SK-N-SH treated with all-trans-retinoic acid at 6 μM for 48 hours (cell line): Measurements from ENCODE around the gene INIP.

Experiments used
- ATAC-seq: fragments of 200-7000 bp; cut with Tn5 transposase; 3 replicates; pipeline ENCODE4 v1.9.1; 2020; ENCODE audit warnings: mild to moderate bottlenecking, moderate library complexity
- ARNTL ChIP-seq: fragments of 450-650 bp; formaldehyde crosslinking; IDR thresholded peaks from 2 replicates; pipeline ENCODE4 v1.5.0; 2020; ENCODE audit warnings: low read depth, mild to moderate bottlenecking, moderate library complexity, borderline replicate concordance
- BACH2 ChIP-seq: fragments of 250-450 bp; sonication (Bioruptor Pico); IDR thresholded peaks from 2 replicates; pipeline ENCODE4 v1.9.0; 2021; ENCODE audit warnings: mild to moderate bottlenecking, borderline replicate concordance
- CSDC2 ChIP-seq: fragments of 250-450 bp; sonication (Bioruptor Pico); IDR thresholded peaks from 2 replicates; pipeline ENCODE4 v1.5.0; 2020; ENCODE audit warnings: mild to moderate bottlenecking, moderate library complexity
- ESRRG ChIP-seq: fragments of 250-450 bp; sonication (Bioruptor Pico); IDR thresholded peaks from 2 replicates; pipeline ENCODE4 v1.6.1; 2021; ENCODE audit warnings: mild to moderate bottlenecking
- GLIS3 ChIP-seq: fragments of 250-450 bp; sonication (Bioruptor Pico); IDR thresholded peaks from 2 replicates; pipeline ENCODE4 v1.5.0; 2020; ENCODE audit warnings: mild to moderate bottlenecking, moderate library complexity
- OSR1 ChIP-seq: fragments of 250-450 bp; sonication (Bioruptor Pico); IDR thresholded peaks from 2 replicates; pipeline ENCODE4 v1.8.0; 2022; ENCODE audit warnings: moderate library complexity, mild to moderate bottlenecking, inconsistent platforms
- RARB ChIP-seq: fragments of 250-450 bp; sonication (Bioruptor Pico); IDR thresholded peaks from 2 replicates; pipeline ENCODE4 v1.8.0; 2021; ENCODE audit warnings: mild to moderate bottlenecking, moderate library complexity
- SNAI2 ChIP-seq: fragments of 250-450 bp; sonication (Bioruptor Pico); IDR thresholded peaks from 2 replicates; pipeline ENCODE4 v1.5.0; 2020; ENCODE audit warnings: mild to moderate bottlenecking, moderate library complexity
- TCF4 ChIP-seq: fragments of 250-450 bp; sonication (Bioruptor Pico); IDR thresholded peaks from 2 replicates; pipeline ENCODE4 v1.8.0; 2021; ENCODE audit warnings: mild to moderate bottlenecking, moderate library complexity, borderline replicate concordance
- ZC3H10 ChIP-seq: fragments of 250-450 bp; sonication (Bioruptor Pico); IDR thresholded peaks from 2 replicates; pipeline ENCODE4 v1.5.1; 2021; ENCODE audit warnings: mild to moderate bottlenecking, moderate library complexity
- ZFP3 ChIP-seq: fragments of 250-450 bp; sonication (Bioruptor Pico); IDR thresholded peaks from 2 replicates; pipeline ENCODE4 v1.5.0; 2020; ENCODE audit warnings: mild to moderate bottlenecking, moderate library complexity
- ZFP30 ChIP-seq: fragments of 450-650 bp; formaldehyde crosslinking; IDR thresholded peaks from 2 replicates; pipeline ENCODE4 v1.5.0; 2022; ENCODE audit warnings: mild to moderate bottlenecking, moderate library complexity
- ZNF565 ChIP-seq: fragments of 450-650 bp; formaldehyde crosslinking; conservative IDR thresholded peaks from 2 replicates; pipeline ENCODE4 v1.5.0; 2020; ENCODE audit warnings: low read depth, mild to moderate bottlenecking, moderate library complexity
- ZNF8 ChIP-seq: fragments of 450-650 bp; formaldehyde crosslinking; IDR thresholded peaks from 2 replicates; pipeline ENCODE4 v1.5.0; 2020; ENCODE audit warnings: mild to moderate bottlenecking, moderate library complexity
- TF ChIP-seq, protein P1 (sequence below): fragments of 250-450 bp; sonication (Bioruptor Pico); IDR thresholded peaks from 2 replicates; pipeline ENCODE4 v1.8.0; 2021; ENCODE audit warnings: low read depth, mild to moderate bottlenecking, moderate library complexity, borderline replicate concordance
- TF ChIP-seq, protein P2 (sequence below): fragments of 250-450 bp; sonication (Bioruptor Pico); IDR thresholded peaks from 2 replicates; pipeline ENCODE4 v1.8.0; 2020; ENCODE audit warnings: mild to moderate bottlenecking, moderate library complexity, borderline replicate concordance
- TF ChIP-seq, protein P3 (sequence below): fragments of 250-450 bp; sonication (Bioruptor Pico); IDR thresholded peaks from 2 replicates; pipeline ENCODE4 v1.5.0; 2020; ENCODE audit warnings: mild to moderate bottlenecking, moderate library complexity
- TF ChIP-seq, protein P4 (sequence below): fragments of 250-450 bp; sonication (Bioruptor Pico); IDR thresholded peaks from 2 replicates; pipeline ENCODE4 v1.5.1; 2021; ENCODE audit warnings: mild to moderate bottlenecking, moderate library complexity

Gene INIP

DNA sequence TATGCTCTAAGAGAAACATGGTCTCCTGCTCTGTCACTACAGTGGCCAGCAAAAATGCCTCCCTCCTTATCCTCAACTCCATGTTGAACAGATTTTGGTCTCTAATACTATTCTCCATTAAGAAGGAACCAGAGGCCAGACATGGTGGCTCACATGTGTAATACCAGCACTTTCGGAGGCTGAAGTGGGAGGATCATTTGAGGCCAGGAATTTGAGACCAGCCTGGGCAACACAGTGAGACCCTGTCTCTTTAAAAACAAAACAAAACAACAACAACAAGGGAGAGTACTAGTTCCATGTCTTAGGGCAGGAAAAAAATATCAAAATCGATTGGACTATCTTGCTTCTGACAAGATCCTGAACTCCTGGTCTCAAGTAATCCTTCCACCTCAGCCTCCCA lies 14.6 kb downstream of the INIP start (continued):
- TF ChIP-seq, protein P1, sequence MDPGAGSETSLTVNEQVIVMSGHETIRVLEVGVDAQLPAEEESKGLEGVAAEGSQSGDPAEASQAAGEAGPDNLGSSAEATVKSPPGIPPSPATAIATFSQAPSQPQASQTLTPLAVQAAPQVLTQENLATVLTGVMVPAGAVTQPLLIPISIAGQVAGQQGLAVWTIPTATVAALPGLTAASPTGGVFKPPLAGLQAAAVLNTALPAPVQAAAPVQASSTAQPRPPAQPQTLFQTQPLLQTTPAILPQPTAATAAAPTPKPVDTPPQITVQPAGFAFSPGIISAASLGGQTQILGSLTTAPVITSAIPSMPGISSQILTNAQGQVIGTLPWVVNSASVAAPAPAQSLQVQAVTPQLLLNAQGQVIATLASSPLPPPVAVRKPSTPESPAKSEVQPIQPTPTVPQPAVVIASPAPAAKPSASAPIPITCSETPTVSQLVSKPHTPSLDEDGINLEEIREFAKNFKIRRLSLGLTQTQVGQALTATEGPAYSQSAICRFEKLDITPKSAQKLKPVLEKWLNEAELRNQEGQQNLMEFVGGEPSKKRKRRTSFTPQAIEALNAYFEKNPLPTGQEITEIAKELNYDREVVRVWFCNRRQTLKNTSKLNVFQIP (CRISPR knock-in tag): no peak

DNA sequence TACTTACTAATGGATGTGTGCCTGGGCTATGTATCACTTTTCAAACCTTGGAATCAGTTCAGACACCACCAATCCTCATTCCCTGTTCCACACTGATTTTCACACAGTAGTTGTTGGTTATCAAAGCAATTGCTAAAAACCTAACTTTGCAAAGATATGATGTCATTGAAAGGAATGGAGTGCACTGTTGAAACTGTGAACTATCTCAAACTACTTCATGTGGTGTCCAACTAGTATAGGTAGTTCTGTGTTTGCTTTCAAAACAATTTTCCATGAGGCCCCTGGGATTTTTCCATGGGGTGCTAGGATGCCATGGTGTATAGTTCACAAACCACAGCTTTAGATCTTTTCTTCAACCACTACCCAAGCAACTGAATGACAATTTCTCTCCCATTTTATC lies 17.8 kb downstream of the INIP start:
- no peak for TF ChIP-seq OSR1
- no peak for TF ChIP-seq SNAI2 (CRISPR knock-in tag)
- TF ChIP-seq, protein P2, sequence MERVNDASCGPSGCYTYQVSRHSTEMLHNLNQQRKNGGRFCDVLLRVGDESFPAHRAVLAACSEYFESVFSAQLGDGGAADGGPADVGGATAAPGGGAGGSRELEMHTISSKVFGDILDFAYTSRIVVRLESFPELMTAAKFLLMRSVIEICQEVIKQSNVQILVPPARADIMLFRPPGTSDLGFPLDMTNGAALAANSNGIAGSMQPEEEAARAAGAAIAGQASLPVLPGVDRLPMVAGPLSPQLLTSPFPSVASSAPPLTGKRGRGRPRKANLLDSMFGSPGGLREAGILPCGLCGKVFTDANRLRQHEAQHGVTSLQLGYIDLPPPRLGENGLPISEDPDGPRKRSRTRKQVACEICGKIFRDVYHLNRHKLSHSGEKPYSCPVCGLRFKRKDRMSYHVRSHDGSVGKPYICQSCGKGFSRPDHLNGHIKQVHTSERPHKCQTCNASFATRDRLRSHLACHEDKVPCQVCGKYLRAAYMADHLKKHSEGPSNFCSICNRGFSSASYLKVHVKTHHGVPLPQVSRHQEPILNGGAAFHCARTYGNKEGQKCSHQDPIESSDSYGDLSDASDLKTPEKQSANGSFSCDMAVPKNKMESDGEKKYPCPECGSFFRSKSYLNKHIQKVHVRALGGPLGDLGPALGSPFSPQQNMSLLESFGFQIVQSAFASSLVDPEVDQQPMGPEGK (CRISPR knock-in tag): no peak
- TF ChIP-seq, protein P1 (CRISPR knock-in tag): no peak
- TF ChIP-seq ZNF565 (CRISPR knock-in tag): no peak
- no peak for TF ChIP-seq TCF4 (CRISPR knock-in tag)
- TF ChIP-seq, protein P3, sequence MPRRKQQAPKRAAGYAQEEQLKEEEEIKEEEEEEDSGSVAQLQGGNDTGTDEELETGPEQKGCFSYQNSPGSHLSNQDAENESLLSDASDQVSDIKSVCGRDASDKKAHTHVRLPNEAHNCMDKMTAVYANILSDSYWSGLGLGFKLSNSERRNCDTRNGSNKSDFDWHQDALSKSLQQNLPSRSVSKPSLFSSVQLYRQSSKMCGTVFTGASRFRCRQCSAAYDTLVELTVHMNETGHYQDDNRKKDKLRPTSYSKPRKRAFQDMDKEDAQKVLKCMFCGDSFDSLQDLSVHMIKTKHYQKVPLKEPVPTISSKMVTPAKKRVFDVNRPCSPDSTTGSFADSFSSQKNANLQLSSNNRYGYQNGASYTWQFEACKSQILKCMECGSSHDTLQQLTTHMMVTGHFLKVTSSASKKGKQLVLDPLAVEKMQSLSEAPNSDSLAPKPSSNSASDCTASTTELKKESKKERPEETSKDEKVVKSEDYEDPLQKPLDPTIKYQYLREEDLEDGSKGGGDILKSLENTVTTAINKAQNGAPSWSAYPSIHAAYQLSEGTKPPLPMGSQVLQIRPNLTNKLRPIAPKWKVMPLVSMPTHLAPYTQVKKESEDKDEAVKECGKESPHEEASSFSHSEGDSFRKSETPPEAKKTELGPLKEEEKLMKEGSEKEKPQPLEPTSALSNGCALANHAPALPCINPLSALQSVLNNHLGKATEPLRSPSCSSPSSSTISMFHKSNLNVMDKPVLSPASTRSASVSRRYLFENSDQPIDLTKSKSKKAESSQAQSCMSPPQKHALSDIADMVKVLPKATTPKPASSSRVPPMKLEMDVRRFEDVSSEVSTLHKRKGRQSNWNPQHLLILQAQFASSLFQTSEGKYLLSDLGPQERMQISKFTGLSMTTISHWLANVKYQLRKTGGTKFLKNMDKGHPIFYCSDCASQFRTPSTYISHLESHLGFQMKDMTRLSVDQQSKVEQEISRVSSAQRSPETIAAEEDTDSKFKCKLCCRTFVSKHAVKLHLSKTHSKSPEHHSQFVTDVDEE (CRISPR knock-in tag): no peak
- TF ChIP-seq ARNTL (CRISPR knock-in tag): no peak
- no peak for TF ChIP-seq ZC3H10
- no peak for TF ChIP-seq BACH2 (CRISPR knock-in tag)
- TF ChIP-seq ZFP30 (CRISPR knock-in tag): no peak
- no peak for TF ChIP-seq ESRRG (CRISPR knock-in tag)
- no peak for ATAC-seq

DNA sequence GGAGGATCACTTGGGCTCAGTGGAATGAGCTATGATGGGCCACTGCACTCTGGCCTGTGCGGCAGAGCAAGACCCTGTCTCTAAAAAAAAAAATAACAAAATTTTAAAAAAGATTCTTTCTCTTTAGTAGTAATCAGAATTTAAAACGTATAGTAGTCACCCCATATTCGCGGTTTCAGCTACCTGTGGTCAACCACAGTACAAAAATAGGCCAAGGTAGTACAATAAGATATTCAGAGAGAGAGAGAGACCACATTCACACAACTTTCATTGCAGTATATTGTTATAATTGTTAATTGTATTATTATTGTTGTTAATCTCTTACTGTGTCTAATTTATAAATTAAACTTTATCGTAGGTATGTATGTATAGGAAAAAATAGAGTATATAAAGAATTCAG lies 18.7 kb downstream of the INIP start:
- TF ChIP-seq, protein P4, sequence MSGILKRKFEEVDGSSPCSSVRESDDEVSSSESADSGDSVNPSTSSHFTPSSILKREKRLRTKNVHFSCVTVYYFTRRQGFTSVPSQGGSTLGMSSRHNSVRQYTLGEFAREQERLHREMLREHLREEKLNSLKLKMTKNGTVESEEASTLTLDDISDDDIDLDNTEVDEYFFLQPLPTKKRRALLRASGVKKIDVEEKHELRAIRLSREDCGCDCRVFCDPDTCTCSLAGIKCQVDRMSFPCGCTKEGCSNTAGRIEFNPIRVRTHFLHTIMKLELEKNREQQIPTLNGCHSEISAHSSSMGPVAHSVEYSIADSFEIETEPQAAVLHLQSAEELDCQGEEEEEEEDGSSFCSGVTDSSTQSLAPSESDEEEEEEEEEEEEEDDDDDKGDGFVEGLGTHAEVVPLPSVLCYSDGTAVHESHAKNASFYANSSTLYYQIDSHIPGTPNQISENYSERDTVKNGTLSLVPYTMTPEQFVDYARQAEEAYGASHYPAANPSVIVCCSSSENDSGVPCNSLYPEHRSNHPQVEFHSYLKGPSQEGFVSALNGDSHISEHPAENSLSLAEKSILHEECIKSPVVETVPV (CRISPR knock-in tag): no peak
- TF ChIP-seq ZFP3 (no peak), ZNF8 (no peak), CSDC2 (no peak), TCF4 (CRISPR knock-in tag) (no peak), SNAI2 (CRISPR knock-in tag) (no peak), RARB (CRISPR knock-in tag) (no peak), GLIS3 (no peak), ZFP30 (CRISPR knock-in tag) (no peak)
- no peak for ATAC-seq

DNA sequence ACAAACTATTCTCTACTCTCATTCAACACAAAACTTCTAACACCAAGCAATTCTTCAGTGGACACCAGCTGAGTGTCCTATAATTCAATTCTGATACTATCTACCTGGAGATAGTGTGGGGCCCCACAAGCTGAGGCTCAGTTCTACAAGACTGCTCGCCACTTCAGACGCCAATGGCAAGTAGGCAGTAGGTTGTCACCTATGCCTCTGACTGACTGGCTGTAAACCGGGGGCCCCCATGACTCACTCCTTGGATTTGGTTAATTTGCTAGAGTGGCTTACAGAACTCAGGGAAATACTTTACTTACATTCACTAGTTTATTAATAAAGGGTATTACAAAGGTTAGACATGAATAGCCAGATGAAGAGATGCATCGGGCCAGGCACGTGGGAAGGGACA lies 21.5 kb downstream of the INIP start:
- TF ChIP-seq, protein P3 (CRISPR knock-in tag): no peak
- ATAC-seq: no peak
